Activated T-helper 1 cell treated with anti-CD3 and anti-CD28 coated beads, Interleukin-12 subunit alpha, Interleukin-12 subunit beta, Interleukin-2, Interleukin-4 antibody, amounts not matched to agents 30 ng/mL and 10 ng/mL and 1 ng/mL, durations not matched to agents 14 hours and 24 hours and 36 hours (primary cell): ENCODE results near the gene FYCO1. TPM values are rescaled to one million over a fixed set of nuclear protein-coding genes. Genes with fewer than 3 reads are reported as not detected.

Experiments used
- DNase-seq: peaks from one replicate; pipeline ENCODE4 v3.0.0; 2021; ENCODE audit warnings: low spot score
- H3K27ac Mint-ChIP-seq: one replicate; pipeline ENCODE4 v1.8.0; 2021; ENCODE audit warnings: mild to moderate bottlenecking, mixed read lengths
- H3K27me3 Mint-ChIP-seq: one replicate; pipeline ENCODE4 v1.8.0; 2022; ENCODE audit warnings: mild to moderate bottlenecking, moderate library complexity, mixed read lengths; ENCODE audit not compliant: insufficient read depth
- H3K36me3 Mint-ChIP-seq: one replicate; pipeline ENCODE4 v1.8.0; 2021; ENCODE audit warnings: low read depth, mixed read lengths
- H3K4me1 Mint-ChIP-seq: one replicate; pipeline ENCODE4 v1.8.0; 2021; ENCODE audit warnings: low read depth, mixed read lengths
- H3K4me3 Mint-ChIP-seq: one replicate; pipeline ENCODE4 v1.8.0; 2021; ENCODE audit warnings: mild to moderate bottlenecking, moderate library complexity, mixed read lengths
- H3K9me3 Mint-ChIP-seq: one replicate; pipeline ENCODE4 v1.8.0; 2021; ENCODE audit warnings: mixed read lengths
- intact Hi-C: fragments of 100-400 bp; cut with micrococcal nuclease; formaldehyde crosslinking; loops from one replicate; pipeline ENCODE4 v1.15.1; 2024
- total RNA-seq: library from RNA; stranded (reverse); gene quantifications from 2 replicates; pipeline ENCODE4 v1.2.3, GENCODE V29; 2022

FYCO1 gene
- total RNA-seq, 1 donor from 2014 or later: 16.3 TPM

DNA sequence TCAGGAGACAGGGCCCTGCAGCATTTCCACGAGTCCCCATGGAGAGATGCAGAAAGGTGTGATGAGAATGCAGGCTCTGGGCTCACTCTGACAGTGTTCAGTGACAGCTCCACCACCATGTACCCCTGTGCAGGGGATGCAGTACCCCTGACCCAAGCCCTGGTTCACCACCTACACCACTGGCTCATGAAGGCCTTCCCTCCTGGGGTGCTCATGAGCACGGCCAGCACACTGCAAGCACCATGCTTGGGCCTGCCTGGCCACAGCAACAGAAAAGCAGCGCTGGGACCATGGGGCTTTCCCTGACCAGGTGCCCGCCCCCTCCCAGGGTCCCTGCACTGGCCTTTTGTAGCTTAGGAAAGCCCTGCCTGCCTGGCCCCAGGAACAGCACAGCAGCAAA, 46.2 kb downstream of the FYCO1 start:
- Mint-ChIP-seq H3K4me1 (peaks cover 100% of the 10 kb centered on the region), H3K36me3 (peaks cover 84% of the 10 kb centered on the region), H3K9me3 (no peaks in the 10 kb centered on the region), H3K27me3 (no peaks in the 10 kb centered on the region), H3K4me3 (peak overlapping the region; percentile 41), H3K27ac (peak overlapping the region; percentile 91)
- intact Hi-C loops: no loop called here
- no peak for DNase-seq

DNA sequence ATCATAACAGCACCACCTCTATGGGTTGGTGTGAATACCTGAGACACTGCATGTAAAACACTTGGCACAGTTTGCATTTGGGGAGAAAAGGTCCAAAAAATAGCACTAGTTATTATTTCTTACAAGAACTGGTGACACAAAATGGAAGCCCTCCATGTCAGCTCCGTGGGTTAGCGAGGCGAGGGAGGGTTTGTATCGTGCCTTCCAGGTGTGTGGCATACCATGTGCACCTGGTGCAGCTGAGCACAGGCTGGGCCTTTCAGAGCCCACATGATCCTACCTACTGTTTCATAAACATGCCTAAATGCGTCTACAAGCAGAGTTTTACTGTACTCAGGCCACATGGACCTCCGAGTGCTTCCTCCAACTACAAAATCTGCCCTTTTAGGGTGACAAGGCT, 46.7 kb downstream of the FYCO1 start:
- Mint-ChIP-seq H3K36me3 (peaks cover 79% of the 10 kb centered on the region), H3K4me3 (peak overlapping the region; percentile 35), H3K9me3 (no peaks in the 10 kb centered on the region), H3K27me3 (no peaks in the 10 kb centered on the region), H3K4me1 (peaks cover 98% of the 10 kb centered on the region), H3K27ac (peak overlapping the region; percentile 62)
- intact Hi-C loops: loop anchor here (1.0 kb wide), 1 partner anchor 44 kb away; no protein-coding TSS in a partner anchor
- no peak for DNase-seq

DNA sequence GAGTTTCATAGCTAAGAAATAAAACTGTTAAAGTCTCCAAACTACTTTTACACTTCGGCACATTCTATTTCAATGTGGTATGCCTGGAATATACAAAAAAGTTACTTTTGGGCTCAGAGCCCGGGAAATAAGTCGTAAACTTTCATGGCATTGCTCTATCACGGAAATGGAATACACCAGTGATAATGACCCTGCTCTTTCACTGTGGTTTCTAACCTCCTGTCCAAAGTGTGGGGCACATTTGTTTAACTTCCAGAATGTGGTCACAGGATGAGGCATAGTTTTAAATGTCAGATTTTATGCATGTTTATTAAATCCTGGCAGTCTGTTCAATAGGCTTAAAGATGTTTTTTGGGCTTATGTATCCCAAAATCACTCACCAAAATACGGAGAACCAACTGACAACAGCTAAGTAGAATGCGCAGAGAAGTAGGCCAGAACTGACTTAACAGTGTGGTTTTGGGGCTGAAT, 47.3 kb downstream of the FYCO1 start:
- Mint-ChIP-seq H3K36me3 (peaks cover 77% of the 10 kb centered on the region), H3K4me1 (peaks cover 98% of the 10 kb centered on the region)
- intact Hi-C loops: loop anchor here (1.0 kb wide), 1 partner anchor 45 kb away; no protein-coding TSS in a partner anchor

DNA sequence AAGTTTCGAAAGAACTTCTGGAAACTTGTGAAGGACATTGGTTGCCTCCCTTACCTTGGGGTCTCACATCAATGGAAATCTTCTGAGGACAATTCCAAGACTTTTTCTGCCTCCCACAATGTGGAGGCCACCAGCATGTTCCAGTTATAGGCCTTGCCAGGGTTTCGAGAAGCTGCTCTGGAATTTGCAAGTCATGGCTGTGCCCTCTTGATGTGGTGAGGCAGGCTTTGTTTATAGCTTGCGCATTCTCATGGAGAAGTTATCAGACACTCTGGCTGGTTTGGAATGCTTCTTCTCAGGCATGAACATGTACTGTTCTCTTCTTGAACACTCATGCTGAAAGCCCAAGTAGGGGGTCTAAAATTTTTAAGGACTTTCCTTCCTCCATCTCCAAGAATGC, 48.3 kb downstream of the FYCO1 start:
- no peak for DNase-seq
- Mint-ChIP-seq H3K9me3 (no peaks in the 10 kb centered on the region), H3K27me3 (no peaks in the 10 kb centered on the region), H3K36me3 (peaks cover 67% of the 10 kb centered on the region), H3K4me3 (no peak overlapping the region), H3K27ac (peak overlapping the region; percentile 20), H3K4me1 (peaks cover 98% of the 10 kb centered on the region)
- intact Hi-C loops: no loop called here

More for the DNA sequence above, 47.3 kb downstream of the FYCO1 start:
- H3K9me3 Mint-ChIP-seq: no peaks in the 10 kb centered on the region
- H3K27me3 Mint-ChIP-seq: no peaks in the 10 kb centered on the region
- H3K4me3 Mint-ChIP-seq: peak overlapping the region; percentile 31
- no peak for DNase-seq
- H3K27ac Mint-ChIP-seq: peak overlapping the region; percentile 62

DNA sequence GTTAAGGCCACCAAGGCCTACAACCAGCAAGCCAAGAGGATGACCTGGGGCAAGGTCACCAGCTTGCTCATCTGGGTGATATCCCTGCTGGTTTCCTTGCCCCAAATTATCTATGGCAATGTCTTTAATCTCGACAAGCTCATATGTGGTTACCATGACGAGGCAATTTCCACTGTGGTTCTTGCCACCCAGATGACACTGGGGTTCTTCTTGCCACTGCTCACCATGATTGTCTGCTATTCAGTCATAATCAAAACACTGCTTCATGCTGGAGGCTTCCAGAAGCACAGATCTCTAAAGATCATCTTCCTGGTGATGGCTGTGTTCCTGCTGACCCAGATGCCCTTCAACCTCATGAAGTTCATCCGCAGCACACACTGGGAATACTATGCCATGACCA, 48.7 kb downstream of the FYCO1 start:
- peaks cover 98% of the 10 kb centered on the region for H3K4me1 Mint-ChIP-seq
- peak overlapping the region; percentile 76 for H3K27ac Mint-ChIP-seq
- no peaks in the 10 kb centered on the region for H3K9me3 Mint-ChIP-seq
- peak overlapping the region; percentile 70 for H3K4me3 Mint-ChIP-seq
- no peak for DNase-seq
- intact Hi-C loops: no loop called here
- H3K27me3 Mint-ChIP-seq: no peaks in the 10 kb centered on the region
- H3K36me3 Mint-ChIP-seq: peaks cover 64% of the 10 kb centered on the region

DNA sequence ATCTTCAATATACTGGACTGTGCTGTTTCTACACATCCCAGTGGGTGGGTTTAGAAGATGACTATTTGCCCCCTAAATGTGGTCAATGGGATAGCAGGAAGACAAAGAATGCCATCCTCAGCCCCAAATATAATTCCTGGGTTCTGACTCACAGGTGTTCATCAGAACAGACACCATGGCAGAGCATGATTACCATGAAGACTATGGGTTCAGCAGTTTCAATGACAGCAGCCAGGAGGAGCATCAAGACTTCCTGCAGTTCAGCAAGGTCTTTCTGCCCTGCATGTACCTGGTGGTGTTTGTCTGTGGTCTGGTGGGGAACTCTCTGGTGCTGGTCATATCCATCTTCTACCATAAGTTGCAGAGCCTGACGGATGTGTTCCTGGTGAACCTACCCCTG, 49.3 kb downstream of the FYCO1 start:
- H3K27ac Mint-ChIP-seq: peak overlapping the region; percentile 76
- H3K27me3 Mint-ChIP-seq: no peaks in the 10 kb centered on the region
- DNase-seq: no peak

DNA sequence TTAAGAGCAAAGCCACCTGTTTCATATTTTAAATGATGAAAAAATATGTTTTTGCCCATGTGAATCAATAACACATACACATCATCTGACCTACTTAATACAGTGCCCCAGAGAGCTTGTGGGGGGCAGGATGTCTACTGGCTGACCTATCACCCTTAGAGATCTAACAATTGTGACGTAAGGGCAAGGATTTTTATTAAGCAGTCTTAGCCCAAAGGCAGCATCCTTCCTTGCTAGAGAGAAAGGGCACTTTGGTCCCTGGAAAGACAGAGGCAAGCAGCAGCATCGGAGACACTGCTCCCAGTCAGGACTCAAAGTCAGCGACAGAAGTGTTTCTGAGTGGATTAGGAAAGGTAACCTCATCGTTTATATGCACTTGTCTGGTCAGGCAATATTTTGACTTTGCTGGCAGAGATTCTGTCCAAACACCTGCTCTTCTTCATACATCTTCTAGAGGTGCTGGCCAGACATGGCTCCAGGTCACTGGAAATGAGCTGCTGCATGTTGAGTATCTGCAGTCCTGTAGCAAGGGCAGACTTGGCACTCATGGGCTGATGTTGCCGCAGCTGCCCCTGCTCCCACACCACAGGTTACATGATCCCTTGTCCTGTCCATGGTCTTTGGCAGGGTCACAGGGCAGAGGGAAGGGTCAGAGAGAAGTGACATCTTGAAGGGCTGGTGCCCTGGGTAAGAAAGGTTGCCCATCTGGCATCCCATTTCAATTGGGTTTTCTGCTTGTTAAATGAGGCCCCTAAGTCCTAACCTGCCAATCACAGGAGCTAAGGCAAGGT, 50.6 kb downstream of the FYCO1 start:
- Mint-ChIP-seq H3K4me1 (peaks cover 96% of the 10 kb centered on the region), H3K36me3 (peaks cover 66% of the 10 kb centered on the region), H3K9me3 (peaks cover 5% of the 10 kb centered on the region), H3K27me3 (no peaks in the 10 kb centered on the region), H3K27ac (peak overlapping the region; percentile 78), H3K4me3 (peak overlapping the region; percentile 82)
- no peak for DNase-seq
- intact Hi-C loops: loop anchor here (5.0 kb wide), 1 partner anchor 337 kb away; no protein-coding TSS in a partner anchor

More for the DNA sequence above, 49.3 kb downstream of the FYCO1 start:
- intact Hi-C loops: no loop called here
- no peaks in the 10 kb centered on the region for H3K9me3 Mint-ChIP-seq
- H3K4me1 Mint-ChIP-seq: peaks cover 96% of the 10 kb centered on the region
- peaks cover 59% of the 10 kb centered on the region for H3K36me3 Mint-ChIP-seq
- peak overlapping the region; percentile 70 for H3K4me3 Mint-ChIP-seq

DNA sequence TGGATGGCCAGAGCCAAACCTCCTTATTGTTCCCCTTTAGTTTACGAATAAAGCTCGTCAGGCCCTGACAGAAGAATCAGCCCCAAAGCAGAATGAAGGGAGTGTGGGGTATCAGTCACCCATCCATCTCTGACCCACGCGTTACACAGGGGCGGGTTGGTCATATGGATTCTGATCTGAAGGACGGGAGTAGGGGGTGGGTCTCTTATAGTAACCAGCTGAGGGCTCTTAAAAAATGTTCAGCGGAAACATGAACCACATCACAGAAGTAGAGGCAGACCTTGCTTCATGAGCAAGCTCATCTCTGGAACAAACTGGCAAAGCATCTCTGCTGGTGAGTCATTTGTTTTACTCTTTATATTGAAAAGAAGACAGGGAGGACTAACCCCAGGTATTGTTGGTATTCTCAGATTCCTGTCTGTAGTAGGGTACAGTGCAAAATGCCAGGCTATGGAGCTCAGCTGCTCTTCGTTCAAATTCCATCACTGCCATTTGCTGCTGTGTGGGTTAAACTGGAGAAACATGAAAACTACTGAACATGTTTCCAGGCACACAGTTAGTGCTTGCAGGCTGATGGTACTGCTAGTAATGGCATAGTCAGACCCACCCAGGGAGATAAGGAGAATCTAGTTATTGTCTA, 52.3 kb downstream of the FYCO1 start, which contains the start of gene CXCR6:
CXCR6 (plus strand) TSS at position 258 of the 640 bp plus-strand sequence. CDS start 3,018 bp downstream, outside the sequence.
- intact Hi-C loops: loop anchor here (1.0 to 5.0 kb wide), 10 partner anchors 21 to 427 kb away; partner anchors contain the start of genes CCR1 and CCR5
- H3K4me1 Mint-ChIP-seq: peaks cover 95% of the 10 kb centered on the region
- DNase-seq: peak; percentile 55
- peak within 1 kb of the TSS; percentile 84 for H3K4me3 Mint-ChIP-seq
- peaks cover 56% of the 10 kb centered on the region for H3K36me3 Mint-ChIP-seq
- peak within 1 kb of the TSS; percentile 85 for H3K27ac Mint-ChIP-seq
- no peaks in the 10 kb centered on the region for H3K27me3 Mint-ChIP-seq
- peaks cover 5% of the 10 kb centered on the region for H3K9me3 Mint-ChIP-seq

DNA sequence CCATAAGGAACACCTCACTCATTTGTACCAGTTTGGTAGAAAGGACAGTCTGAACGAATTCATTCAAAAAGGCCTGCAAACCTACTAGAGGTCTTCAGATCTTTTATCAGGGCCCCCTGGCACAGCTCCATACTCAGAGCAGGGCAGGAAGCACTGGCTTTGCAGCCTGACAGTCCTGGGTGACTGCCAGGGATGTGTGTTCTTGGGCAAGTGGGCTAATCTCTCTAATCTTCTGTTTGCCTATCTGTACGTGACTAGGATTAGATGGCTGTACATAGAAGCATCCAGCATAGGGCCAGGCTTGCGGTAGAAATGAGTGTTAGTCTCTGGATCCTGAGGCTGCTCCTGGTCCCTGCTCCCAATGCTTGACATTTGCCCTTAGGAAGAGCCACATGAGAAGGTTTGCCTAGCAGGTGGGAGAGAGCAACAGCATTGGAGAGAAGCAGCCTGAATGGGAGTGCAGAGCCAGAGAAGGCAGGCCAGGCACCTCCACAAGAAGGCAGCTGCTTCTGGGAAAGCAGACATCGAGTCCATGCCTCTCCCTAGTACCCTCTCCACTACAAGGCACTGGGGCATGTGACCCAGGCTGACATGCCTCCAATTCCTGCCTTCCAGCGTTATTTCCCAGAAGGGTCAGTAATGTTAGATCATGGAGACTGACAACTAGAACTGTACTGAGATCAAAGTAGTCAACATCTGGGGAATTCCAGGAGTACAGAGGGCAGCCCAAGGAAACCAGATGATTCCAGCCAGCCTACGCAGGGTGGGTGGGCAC, 53.4 kb downstream of the FYCO1 start:
- H3K27ac Mint-ChIP-seq: peak overlapping the region; percentile 85

DNA sequence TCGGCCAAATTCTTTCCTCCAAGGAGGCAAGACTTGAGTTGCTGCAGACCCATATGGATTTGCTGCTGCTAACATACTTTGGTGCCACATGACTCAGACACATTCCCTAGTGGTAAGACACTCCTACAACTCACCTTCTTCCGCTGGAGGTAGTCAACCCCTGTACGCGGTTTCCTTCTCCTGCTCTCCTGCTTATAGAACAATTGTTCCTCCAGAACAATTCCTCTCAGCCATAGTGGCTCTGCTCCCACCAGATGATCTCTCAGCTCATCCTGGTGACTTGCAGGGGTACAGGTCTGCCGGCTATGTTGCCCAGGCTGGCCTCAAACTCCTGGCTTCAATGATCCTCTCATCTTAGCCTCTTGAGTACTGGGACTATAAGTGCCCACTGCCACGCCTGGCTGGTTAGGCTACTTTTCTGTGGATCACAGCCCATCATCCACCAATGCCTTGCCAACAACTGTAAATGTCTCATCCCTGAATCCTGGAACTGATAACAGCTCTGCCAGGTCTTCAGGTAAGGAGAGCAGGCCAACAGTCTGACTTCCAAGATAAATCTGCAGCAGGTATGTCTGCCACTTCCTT, 54.8 kb downstream of the FYCO1 start:
- no peak for DNase-seq
- Mint-ChIP-seq H3K27me3 (no peaks in the 10 kb centered on the region), H3K27ac (peak overlapping the region; percentile 20), H3K9me3 (peaks cover 5% of the 10 kb centered on the region), H3K4me3 (no peak overlapping the region), H3K4me1 (peaks cover 71% of the 10 kb centered on the region), H3K36me3 (peaks cover 47% of the 10 kb centered on the region)
- intact Hi-C loops: loop anchor here (5.0 kb wide), 1 partner anchor 341 kb away; no protein-coding TSS in a partner anchor

More for the DNA sequence above, 53.4 kb downstream of the FYCO1 start:
- no peaks in the 10 kb centered on the region for H3K27me3 Mint-ChIP-seq
- peaks cover 5% of the 10 kb centered on the region for H3K9me3 Mint-ChIP-seq
- peaks cover 84% of the 10 kb centered on the region for H3K4me1 Mint-ChIP-seq
- DNase-seq: no peak
- peak overlapping the region; percentile 55 for H3K4me3 Mint-ChIP-seq
- intact Hi-C loops: loop anchor here (2.0 to 5.0 kb wide), 4 partner anchors 77 to 357 kb away; partner anchors contain the start of gene CCR1
- peaks cover 53% of the 10 kb centered on the region for H3K36me3 Mint-ChIP-seq

DNA sequence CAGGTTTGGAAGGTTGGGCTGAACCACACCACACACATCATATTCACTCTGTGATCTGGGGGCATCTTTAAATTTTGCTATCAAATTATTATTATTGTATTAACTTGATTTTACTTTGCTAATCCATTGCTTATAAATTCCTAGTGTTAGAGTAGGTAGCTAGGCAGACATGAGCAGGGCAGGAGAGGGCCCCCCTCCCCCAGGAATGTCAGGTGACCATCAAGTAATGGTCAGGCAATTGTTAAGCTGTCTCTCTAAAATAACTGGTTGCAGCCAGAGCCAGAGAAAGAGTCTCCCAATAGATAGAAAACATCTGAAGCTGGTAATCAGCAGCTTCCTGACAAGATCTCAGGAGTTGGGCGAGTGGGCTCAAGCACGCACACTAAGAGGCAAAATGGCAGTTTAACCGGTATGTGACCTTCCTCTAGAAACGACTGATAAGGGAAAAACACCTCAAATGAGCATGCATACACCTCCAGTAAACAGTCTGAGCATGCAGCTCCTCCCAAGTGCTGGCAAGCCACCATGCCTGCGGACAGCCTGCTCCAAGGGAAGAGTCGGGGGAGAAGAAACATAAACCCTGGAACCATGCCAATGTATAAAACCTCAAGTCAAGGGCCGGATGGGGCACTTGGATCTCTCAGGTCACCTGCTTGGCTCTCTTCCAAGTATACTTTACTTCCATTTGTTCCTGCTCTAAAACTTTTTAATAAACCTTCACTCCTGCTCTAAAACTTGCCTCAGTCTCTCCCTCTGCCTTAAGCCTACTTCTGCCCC, 55.4 kb downstream of the FYCO1 start:
- H3K36me3 Mint-ChIP-seq: peaks cover 46% of the 10 kb centered on the region

More for the DNA sequence above, 55.4 kb downstream of the FYCO1 start:
- Mint-ChIP-seq H3K27ac (peak overlapping the region; percentile 20), H3K4me1 (peaks cover 64% of the 10 kb centered on the region), H3K27me3 (no peaks in the 10 kb centered on the region), H3K9me3 (peaks cover 5% of the 10 kb centered on the region), H3K4me3 (no peak overlapping the region)
- DNase-seq: no peak
- intact Hi-C loops: loop anchor here (5.0 kb wide), 1 partner anchor 342 kb away; no protein-coding TSS in a partner anchor
